ENCODE data around the gene UQCR11.

UQCR11 gene

GRCh38 chr19:1568320-1569019 is 36.8 kb downstream of the UQCR11 start, which contains the start of gene MEX3D:
Gene MEX3D, minus strand, starts transcription at chr19:1568325. Its CDS starts 267 bp downstream, at chr19:1568058.
- Mint-ChIP-seq H3K27ac (peak within 1 kb of the TSS in 1 of 3 experiments; percentile 83), H3K27me3 (ENCODE audit: low read depth) (peaks cover 5% of the 10 kb centered on the region), H3K4me1 (no peaks in the 10 kb centered on the region), H3K4me3 (peak within 1 kb of the TSS; percentile 81 to 86 (median 82)), H3K36me3 (ENCODE audit: low read depth) (peaks cover 11% of the 10 kb centered on the region), H3K9me3 (no peaks in the 10 kb centered on the region)
- TF ChIP-seq CTCF (IDR thresholded peaks at IDR 0.05; ENCODE audit: unreplicated experiment in 3 of 3), result no peak

- TF ChIP-seq CTCF (IDR thresholded peaks at IDR 0.05; ENCODE audit: unreplicated experiment in 3 of 3), result no peak
- Mint-ChIP-seq H3K9me3 (no peaks in the 10 kb centered on the region), H3K4me3 (no peak overlapping the region), H3K36me3 (ENCODE audit: low read depth) (peaks cover 18% of the 10 kb centered on the region), H3K4me1 (no peaks in the 10 kb centered on the region), H3K27me3 (ENCODE audit: low read depth) (peaks cover 5% of the 10 kb centered on the region), H3K27ac (no peak overlapping the region)
Observed at GRCh38 chr19:1567848-1568227, 37.4 kb downstream of the UQCR11 start.

- Mint-ChIP-seq H3K4me1 (no peaks in the 10 kb centered on the region), H3K27ac (peak overlapping the region in 1 of 3 experiments; percentile 83), H3K36me3 (ENCODE audit: low read depth) (peaks cover 23% of the 10 kb centered on the region)
Observed at GRCh38 chr19:1567116-1567847, 38.0 kb downstream of the UQCR11 start.

GRCh38 chr19:1566392-1567115 is 38.7 kb downstream of the UQCR11 start:
- no peaks in the 10 kb centered on the region for H3K9me3 Mint-ChIP-seq
- peak overlapping the region in 1 of 3 experiments; percentile 81 for H3K27ac Mint-ChIP-seq
- peak overlapping the region; percentile 76 to 80 (median 79) for H3K4me3 Mint-ChIP-seq
- H3K27me3 Mint-ChIP-seq (ENCODE audit: low read depth), result peaks cover 5% of the 10 kb centered on the region
- no peaks in the 10 kb centered on the region for H3K4me1 Mint-ChIP-seq
- peaks cover 23% of the 10 kb centered on the region for H3K36me3 Mint-ChIP-seq (ENCODE audit: low read depth)
- no peak for TF ChIP-seq CTCF (IDR thresholded peaks at IDR 0.05; ENCODE audit: unreplicated experiment in 3 of 3)

More at GRCh38 chr19:1567116-1567847, 38.0 kb downstream of the UQCR11 start:
- peak overlapping the region; percentile 78 to 82 (median 79) for H3K4me3 Mint-ChIP-seq
- H3K9me3 Mint-ChIP-seq, result no peaks in the 10 kb centered on the region
- TF ChIP-seq CTCF (IDR thresholded peaks at IDR 0.05; ENCODE audit: unreplicated experiment in 3 of 3), result no peak
- peaks cover 5% of the 10 kb centered on the region for H3K27me3 Mint-ChIP-seq (ENCODE audit: low read depth)

- H3K4me1 Mint-ChIP-seq, result peaks cover 5% of the 10 kb centered on the region
- H3K4me3 Mint-ChIP-seq, result peak overlapping the region in 2 of 3 experiments; percentile 44 to 60
- no peaks in the 10 kb centered on the region for H3K27me3 Mint-ChIP-seq (ENCODE audit: low read depth)
- H3K36me3 Mint-ChIP-seq (ENCODE audit: low read depth), result peaks cover 33% of the 10 kb centered on the region
- no peaks in the 10 kb centered on the region for H3K9me3 Mint-ChIP-seq
- peak overlapping the region in 1 of 3 experiments; percentile 23 for H3K27ac Mint-ChIP-seq
- no peak for TF ChIP-seq CTCF (IDR thresholded peaks at IDR 0.05; ENCODE audit: unreplicated experiment in 3 of 3)
Observed at GRCh38 chr19:1563251-1563650, 42.0 kb downstream of the UQCR11 start.
